BJ (cell line): Measurements from ENCODE around the gene NBEAL2. TPM values are rescaled to one million over a fixed set of nuclear protein-coding genes. Genes with fewer than 3 reads are reported as not detected.

Source experiments
- CTCF ChIA-PET: fragments of 350-600 bp; formaldehyde crosslinking; extraction: SDS; loops from one replicate; lab custom pipeline; 2021; ENCODE audit warnings: antibody characterized with exemption, inconsistent platforms; lab: Yijun Ruan, JAX
- POLR2A ChIA-PET: fragments of 300-600 bp; sonication (Branson Sonifier 250); formaldehyde crosslinking; extraction: SDS; loops from one replicate; lab custom pipeline; 2021; ENCODE audit warnings: antibody characterized with exemption; lab: Charles Lee
- DNase-seq: peaks from one replicate; pipeline ENCODE4 v3.0.0-alpha.2; 2011; ENCODE audit warnings: low read depth
- H3K27me3 ChIP-seq: 2 replicates; pipeline ENCODE4 v1.6.0; 2011; ENCODE audit warnings: low read length; ENCODE audit not compliant: control insufficient read depth, insufficient read depth
- H3K36me3 ChIP-seq: 2 replicates; pipeline ENCODE4 v1.5.1; 2011; ENCODE audit warnings: low read length; ENCODE audit not compliant: control insufficient read depth, insufficient read depth
- H3K4me3 ChIP-seq: 2 replicates; pipeline ENCODE4 v1.5.1; 2011; ENCODE audit warnings: low read depth, mild to moderate bottlenecking, control low read depth, low read length
- polyA plus RNA-seq: library from polyadenylated mRNA; depleted of rRNA; stranded (reverse); fragments of >200 nt; gene quantifications from 2 replicates; pipeline ENCODE4 v1.2.3, GENCODE V29; 2011
- TF ChIP-seq, protein P1 (sequence below): IDR thresholded peaks from 2 replicates; pipeline ENCODE4 v1.5.1; 2011; ENCODE audit warnings: low read depth, mild to moderate bottlenecking, control low read depth, inconsistent platforms, low read length, moderate library complexity; ENCODE audit not compliant: insufficient read depth

The NBEAL2 gene
- polyA plus RNA-seq, 1 experiment: 5.1 TPM

DNA sequence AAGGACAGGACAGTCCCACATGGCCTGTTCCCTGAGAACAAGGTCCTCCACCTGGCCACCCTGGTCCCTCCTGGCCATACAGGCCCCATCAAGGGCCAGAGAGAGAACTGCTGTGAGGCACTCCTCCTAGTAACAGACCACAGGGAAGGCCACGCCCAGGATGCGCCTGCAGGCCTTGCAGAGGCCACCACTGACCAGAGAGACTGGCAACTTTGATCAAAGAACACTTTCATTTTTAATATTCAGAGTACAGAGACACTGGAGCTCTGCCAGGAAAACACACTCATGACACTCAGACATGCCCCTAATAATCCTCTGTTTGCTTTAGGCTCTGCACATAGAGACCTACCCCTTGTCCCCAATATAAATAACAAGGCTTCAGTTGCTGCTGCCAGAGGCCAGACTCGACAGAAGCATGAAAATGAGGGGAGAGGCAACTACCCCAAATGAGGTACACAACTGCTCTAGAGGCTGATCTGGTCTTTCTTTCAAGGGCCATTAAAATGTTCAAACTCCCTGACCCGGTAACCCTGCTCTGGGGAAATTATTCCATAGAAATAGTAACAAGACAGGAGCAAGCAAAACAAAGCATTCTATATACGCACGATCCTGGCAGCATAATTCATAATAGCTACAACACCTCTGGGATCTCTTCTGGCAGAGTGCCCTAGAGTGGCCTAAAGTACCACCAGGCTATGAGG is 47.7 kb upstream of the NBEAL2 start:
- DNase-seq: no peak
- no peak overlapping the region for H3K4me3 ChIP-seq
- H3K36me3 ChIP-seq: peaks cover 6% of the 10 kb centered on the region
- POLR2A ChIA-PET: no interaction called here
- TF ChIP-seq, protein P1, sequence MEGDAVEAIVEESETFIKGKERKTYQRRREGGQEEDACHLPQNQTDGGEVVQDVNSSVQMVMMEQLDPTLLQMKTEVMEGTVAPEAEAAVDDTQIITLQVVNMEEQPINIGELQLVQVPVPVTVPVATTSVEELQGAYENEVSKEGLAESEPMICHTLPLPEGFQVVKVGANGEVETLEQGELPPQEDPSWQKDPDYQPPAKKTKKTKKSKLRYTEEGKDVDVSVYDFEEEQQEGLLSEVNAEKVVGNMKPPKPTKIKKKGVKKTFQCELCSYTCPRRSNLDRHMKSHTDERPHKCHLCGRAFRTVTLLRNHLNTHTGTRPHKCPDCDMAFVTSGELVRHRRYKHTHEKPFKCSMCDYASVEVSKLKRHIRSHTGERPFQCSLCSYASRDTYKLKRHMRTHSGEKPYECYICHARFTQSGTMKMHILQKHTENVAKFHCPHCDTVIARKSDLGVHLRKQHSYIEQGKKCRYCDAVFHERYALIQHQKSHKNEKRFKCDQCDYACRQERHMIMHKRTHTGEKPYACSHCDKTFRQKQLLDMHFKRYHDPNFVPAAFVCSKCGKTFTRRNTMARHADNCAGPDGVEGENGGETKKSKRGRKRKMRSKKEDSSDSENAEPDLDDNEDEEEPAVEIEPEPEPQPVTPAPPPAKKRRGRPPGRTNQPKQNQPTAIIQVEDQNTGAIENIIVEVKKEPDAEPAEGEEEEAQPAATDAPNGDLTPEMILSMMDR: no peak
- CTCF ChIA-PET: interaction anchor here (1.0 to 1.8 kb wide), 5 partner anchors 9 to 229 kb away, joined by 3 to 5 read pairs (median 4); no protein-coding TSS in a partner anchor
- H3K27me3 ChIP-seq: no peaks in the 10 kb centered on the region

DNA sequence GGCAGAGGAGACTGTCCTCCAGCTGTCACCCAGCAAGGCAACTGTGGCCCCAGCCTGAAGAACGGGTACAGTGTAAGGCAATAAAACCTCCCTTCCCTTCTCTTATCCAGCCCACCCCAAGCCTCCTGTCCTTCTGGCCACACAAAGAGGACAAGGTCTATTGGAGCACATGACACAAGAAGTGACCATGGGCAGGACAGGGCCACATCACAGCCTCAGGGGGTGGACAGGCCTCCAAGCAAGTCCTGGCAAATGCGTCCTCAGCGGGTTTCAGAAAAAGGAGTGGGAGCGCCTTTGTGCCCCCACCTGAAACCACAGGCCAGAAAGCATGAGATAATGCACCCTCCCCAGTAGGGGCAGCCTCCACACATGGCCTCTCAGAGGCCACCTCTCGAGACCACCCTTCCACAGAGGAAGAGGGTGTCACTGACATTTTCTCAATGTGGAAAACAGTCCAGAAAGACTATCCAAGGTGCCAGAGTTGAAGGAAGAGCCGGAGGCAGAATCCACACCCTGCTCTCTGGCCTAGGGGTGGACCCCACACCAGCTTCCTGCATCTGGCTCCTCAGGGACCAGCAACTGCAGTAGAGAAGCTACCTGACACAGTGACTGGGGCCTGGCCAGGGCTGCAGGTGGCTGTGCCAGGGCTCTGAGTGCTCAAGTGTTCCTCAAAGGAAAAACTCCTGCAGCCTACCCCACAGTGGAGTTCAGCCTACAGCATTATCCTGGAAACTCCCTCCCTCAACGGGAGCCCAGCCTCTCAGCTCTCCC is 46.8 kb upstream of the NBEAL2 start:
- POLR2A ChIA-PET: no interaction called here
- CTCF ChIA-PET: interaction anchor here (0.6 to 4.9 kb wide), 6 partner anchors 9 to 390 kb away, joined by 3 to 47 read pairs (median 3); no protein-coding TSS in a partner anchor

DNA sequence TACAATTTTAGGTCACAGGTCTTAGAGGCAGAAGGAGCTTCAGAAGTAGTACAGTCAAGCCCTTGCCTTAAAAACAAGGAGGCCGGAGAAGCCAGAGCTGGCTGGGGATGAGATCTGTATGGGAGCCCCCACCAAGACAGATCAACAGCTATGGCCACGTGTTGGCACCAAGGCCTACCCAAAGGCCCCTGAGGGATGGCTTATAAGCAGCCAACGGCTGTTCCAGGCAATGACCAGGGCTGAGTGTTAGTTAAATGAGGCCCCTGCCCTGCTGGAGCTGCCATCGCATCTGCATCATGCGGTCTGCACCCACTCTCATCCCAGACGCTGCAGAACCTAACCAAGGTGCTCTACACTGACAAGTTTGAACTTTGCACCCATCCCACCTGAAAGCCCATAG is 46.2 kb upstream of the NBEAL2 start:
- POLR2A ChIA-PET: interaction anchor here (0.8 kb wide), 1 partner anchor 85 kb away, joined by 3 read pairs; no protein-coding TSS in a partner anchor
- DNase-seq: no peak
- peaks cover 3% of the 10 kb centered on the region; the same call in 1 of the 2 replicates for H3K36me3 ChIP-seq
- H3K27me3 ChIP-seq: no peaks in the 10 kb centered on the region
- TF ChIP-seq, protein P1: no peak
- H3K4me3 ChIP-seq: no peak overlapping the region
- CTCF ChIA-PET: interaction anchor here (0.6 to 4.9 kb wide), 5 partner anchors 10 to 391 kb away, joined by 3 to 47 read pairs (median 3); no protein-coding TSS in a partner anchor

More for the DNA sequence above, 46.8 kb upstream of the NBEAL2 start:
- TF ChIP-seq, protein P1: no peak
- Histone ChIP-seq H3K36me3 (peaks cover 3% of the 10 kb centered on the region; the same call in 1 of the 2 replicates), H3K4me3 (no peak overlapping the region), H3K27me3 (no peaks in the 10 kb centered on the region)
- DNase-seq: no peak

DNA sequence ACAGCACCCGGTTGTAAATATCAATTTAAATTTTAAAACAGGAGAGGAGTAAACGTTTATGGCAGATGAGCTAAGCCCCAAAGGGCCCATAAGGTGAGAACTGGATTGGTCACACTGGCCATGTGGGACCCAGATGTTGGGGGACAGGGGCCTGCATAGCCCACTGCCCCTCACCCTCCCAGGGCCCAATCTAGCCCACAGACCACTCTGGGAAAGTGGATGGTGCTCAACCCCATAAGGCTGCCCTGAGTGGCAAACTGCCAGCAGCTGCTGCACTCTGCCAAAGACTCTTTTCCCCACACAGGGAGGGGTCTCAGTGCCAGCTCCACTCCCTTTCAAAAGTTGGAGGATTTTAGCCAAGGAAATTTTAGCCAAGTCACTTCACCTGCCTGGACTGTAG is 45.4 kb upstream of the NBEAL2 start:
- ChIA-PET CTCF (interaction anchor here (4.9 kb wide), 1 partner anchor 11 kb away, joined by 47 read pairs; no protein-coding TSS in a partner anchor), POLR2A (interaction anchor here (0.8 kb wide), 1 partner anchor 84 kb away, joined by 3 read pairs; no protein-coding TSS in a partner anchor)
- no peak for DNase-seq
- Histone ChIP-seq H3K27me3 (no peaks in the 10 kb centered on the region), H3K36me3 (peaks cover 3% of the 10 kb centered on the region; the same call in 1 of the 2 replicates), H3K4me3 (no peak overlapping the region)
- TF ChIP-seq, protein P1: no peak
